ENCODE measurements around the gene STK36.

GRCh38 chr2:218642121-218642656 lies 29.7 kb upstream of the STK36 start:
- no peak for TF ChIP-seq CTCF (conservative IDR thresholded peaks at IDR 0.05 in 1 of 2, IDR thresholded peaks at IDR 0.05 in 1 of 2; ENCODE audit: extremely low read depth in 1 of 2, insufficient read depth in 1 of 2, low read depth in 1 of 2, low read length in 2 of 2)
- no peak for TF ChIP-seq EZH2 (IDR thresholded peaks at IDR 0.05; ENCODE audit: borderline replicate concordance, low read length)

Data from mammary epithelial cell (primary cell).